Esophagus squamous epithelium (tissue), 5 donors: ENCODE results near the gene HAPLN3. TPM values are rescaled to one million over a fixed set of nuclear protein-coding genes. Genes with fewer than 3 reads are reported as not detected.

Source experiments
- DNase-seq: peaks from one replicate; lab custom pipeline; 2025; lab: John Stamatoyannopoulos, UW
- H3K27ac ChIP-seq, 4 donors: fragments of 200-600 bp; sonication (generic); one replicate each; pipeline ENCODE4 v1.5.1; 2016 to 2019; ENCODE audit warnings: mild to moderate bottlenecking in 1 of 4
- H3K27me3 ChIP-seq, 4 donors: fragments of 200-600 bp; sonication (generic); 1 replicate in 3 of 4; 2 replicates in 1 of 4; pipeline versions ENCODE4 v1.5.1 to v1.6.0; 2017 to 2021; ENCODE audit warnings: antibody characterized with exemption in 1 of 4
- H3K36me3 ChIP-seq, 3 donors: fragments of 200-600 bp; sonication (generic); one replicate each; pipeline ENCODE4 v1.5.1; 2016 to 2019
- H3K4me1 ChIP-seq, 3 donors: fragments of 200-600 bp; sonication (generic); one replicate each; pipeline ENCODE4 v1.5.1; 2017 to 2019
- H3K4me3 ChIP-seq, 4 donors: fragments of 200-600 bp; sonication (generic); 1 replicate in 3 of 4; 2 replicates in 1 of 4; pipeline ENCODE4 v1.5.1; 2016 to 2019; ENCODE audit warnings: mild to moderate bottlenecking in 2 of 4, moderate library complexity in 1 of 4
- H3K9me3 ChIP-seq, 3 donors: fragments of 200-600 bp; sonication (generic); one replicate each; pipeline ENCODE4 v1.5.1; 2016 to 2019
- POLR2A ChIP-seq, 4 donors: fragments of 450-650 bp; IDR thresholded peaks; one replicate each; pipeline ENCODE4 v1.6.1; 2017; ENCODE audit warnings: antibody characterized with exemption in 4 of 4, mild to moderate bottlenecking in 4 of 4, moderate library complexity in 3 of 4
- WGBS, 2 donors: methylation state at CpG; one replicate each; pipeline ENCODE4 v1.1.5; 2018; 5-methylcytosine and 5-hydroxymethylcytosine counted together
- intact Hi-C: fragments of 100-400 bp; cut with DNase I; formaldehyde crosslinking; loops from one replicate; pipeline ENCODE4 v1.15.0; 2022
- total RNA-seq, 4 donors: library from RNA; depleted of rRNA; stranded (reverse); fragments of >200 nt; gene quantifications; one replicate each; pipeline ENCODE4 v1.1.0, GENCODE V29; 2016
- TF ChIP-seq, protein P1 (sequence below), 6 experiments: fragments of 450-650 bp in 4 of 6; fragments of 200-600 bp in 2 of 6; sonication (generic) in 2 of 6; IDR thresholded peaks; one replicate each; pipeline ENCODE4 v1.5.1; 2016 to 2019; ENCODE audit warnings: antibody characterized with exemption in 6 of 6, mild to moderate bottlenecking in 4 of 6, moderate library complexity in 4 of 6
- donor health status: DM: yes; HTN: yes; CAD: no.

The HAPLN3 gene
- total RNA-seq, 4 donors from 2014 or later, result 3.1 to 9.4 (median 7.8) TPM

GRCh38 chr15:88860212-88860611, 35.1 kb downstream of the HAPLN3 start:
- H3K27ac ChIP-seq, result no peak overlapping the region
- H3K4me1 ChIP-seq, result no peaks in the 10 kb centered on the region
- peaks cover 0 to 3% (median 0%) of the 10 kb centered on the region in 4 donors for H3K27me3 ChIP-seq
- no peak overlapping the region for H3K4me3 ChIP-seq
- intact Hi-C loops, result no loop called here
- WGBS, 2 donors, result 42 to 86% methylated on average over 2 to 3 of the region's 7 CpGs
- TF ChIP-seq, protein P1, sequence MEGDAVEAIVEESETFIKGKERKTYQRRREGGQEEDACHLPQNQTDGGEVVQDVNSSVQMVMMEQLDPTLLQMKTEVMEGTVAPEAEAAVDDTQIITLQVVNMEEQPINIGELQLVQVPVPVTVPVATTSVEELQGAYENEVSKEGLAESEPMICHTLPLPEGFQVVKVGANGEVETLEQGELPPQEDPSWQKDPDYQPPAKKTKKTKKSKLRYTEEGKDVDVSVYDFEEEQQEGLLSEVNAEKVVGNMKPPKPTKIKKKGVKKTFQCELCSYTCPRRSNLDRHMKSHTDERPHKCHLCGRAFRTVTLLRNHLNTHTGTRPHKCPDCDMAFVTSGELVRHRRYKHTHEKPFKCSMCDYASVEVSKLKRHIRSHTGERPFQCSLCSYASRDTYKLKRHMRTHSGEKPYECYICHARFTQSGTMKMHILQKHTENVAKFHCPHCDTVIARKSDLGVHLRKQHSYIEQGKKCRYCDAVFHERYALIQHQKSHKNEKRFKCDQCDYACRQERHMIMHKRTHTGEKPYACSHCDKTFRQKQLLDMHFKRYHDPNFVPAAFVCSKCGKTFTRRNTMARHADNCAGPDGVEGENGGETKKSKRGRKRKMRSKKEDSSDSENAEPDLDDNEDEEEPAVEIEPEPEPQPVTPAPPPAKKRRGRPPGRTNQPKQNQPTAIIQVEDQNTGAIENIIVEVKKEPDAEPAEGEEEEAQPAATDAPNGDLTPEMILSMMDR (IDR thresholded peaks at IDR 0.05), result no peak
- TF ChIP-seq POLR2A (IDR thresholded peaks at IDR 0.05), result no peak
- no peaks in the 10 kb centered on the region for H3K9me3 ChIP-seq
- H3K36me3 ChIP-seq, result no peaks in the 10 kb centered on the region
- no peak for DNase-seq

- WGBS, 2 donors, result 56 to 60% methylated on average over 6 to 7 of the region's 7 CpGs
- Histone ChIP-seq H3K4me3 (no peak overlapping the region), H3K27me3 (peaks cover 0 to 10% (median 0%) of the 10 kb centered on the region in 4 donors), H3K4me1 (no peaks in the 10 kb centered on the region), H3K9me3 (no peaks in the 10 kb centered on the region), H3K27ac (no peak overlapping the region), H3K36me3 (no peaks in the 10 kb centered on the region)
- no peak for TF ChIP-seq POLR2A (IDR thresholded peaks at IDR 0.05)
- TF ChIP-seq, protein P1 (IDR thresholded peaks at IDR 0.05), result no peak
- intact Hi-C loops, result no loop called here
- no peak for DNase-seq
Measured at GRCh38 chr15:88859550-88859949, 35.8 kb downstream of the HAPLN3 start.

- Histone ChIP-seq H3K9me3 (no peaks in the 10 kb centered on the region), H3K36me3 (no peaks in the 10 kb centered on the region), H3K27me3 (peaks cover 0 to 16% (median 0%) of the 10 kb centered on the region in 4 donors), H3K4me1 (no peaks in the 10 kb centered on the region), H3K4me3 (no peak overlapping the region), H3K27ac (no peak overlapping the region)
- TF ChIP-seq, protein P1 (IDR thresholded peaks at IDR 0.05), result no peak
- no peak for TF ChIP-seq POLR2A (IDR thresholded peaks at IDR 0.05)
- intact Hi-C loops, result no loop called here
- no peak for DNase-seq
- WGBS, 2 donors, result 97 to 100% methylated on average over 3 to 5 of the region's 11 CpGs
Measured at GRCh38 chr15:88858934-88859333, 36.4 kb downstream of the HAPLN3 start.

- no peaks in the 10 kb centered on the region for H3K9me3 ChIP-seq
- H3K36me3 ChIP-seq, result no peaks in the 10 kb centered on the region
- no peak overlapping the region for H3K4me3 ChIP-seq
- no peaks in the 10 kb centered on the region for H3K4me1 ChIP-seq
- DNase-seq, result no peak
- TF ChIP-seq POLR2A (IDR thresholded peaks at IDR 0.05), result no peak
- TF ChIP-seq, protein P1 (IDR thresholded peaks at IDR 0.05), result no peak
- intact Hi-C loops, result no loop called here
- H3K27ac ChIP-seq, result no peak overlapping the region
- peaks cover 0 to 34% (median 0%) of the 10 kb centered on the region in 4 donors for H3K27me3 ChIP-seq
Measured at GRCh38 chr15:88852476-88852875, 42.9 kb downstream of the HAPLN3 start.

DNA sequence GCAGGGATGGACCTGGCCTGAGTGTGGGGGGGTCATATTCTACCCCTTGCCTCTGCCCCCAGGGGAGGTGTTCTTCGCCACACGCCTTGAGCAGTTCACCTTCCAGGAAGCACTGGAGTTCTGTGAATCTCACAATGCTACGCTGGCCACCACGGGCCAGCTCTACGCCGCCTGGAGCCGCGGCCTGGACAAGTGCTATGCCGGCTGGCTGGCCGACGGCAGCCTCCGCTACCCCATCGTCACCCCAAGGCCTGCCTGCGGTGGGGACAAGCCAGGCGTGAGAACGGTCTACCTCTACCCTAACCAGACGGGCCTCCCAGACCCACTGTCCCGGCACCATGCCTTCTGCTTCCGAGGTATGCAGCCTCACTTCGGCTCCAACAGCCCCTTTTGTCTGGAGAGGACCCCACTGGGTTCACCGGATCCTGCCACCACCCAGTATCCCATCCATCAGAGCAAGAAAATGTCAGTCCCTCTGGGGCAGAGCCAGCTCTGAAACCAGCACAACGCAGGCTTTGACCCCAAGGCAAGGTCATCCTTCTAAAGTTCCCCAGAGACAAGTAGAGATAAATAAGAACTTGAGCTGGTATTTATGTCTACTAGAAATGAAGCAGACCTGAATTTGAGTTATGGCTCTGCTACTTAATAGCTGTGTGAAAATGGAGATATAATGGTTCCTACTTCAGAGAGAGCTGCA, 45.8 kb downstream of the HAPLN3 start:
- WGBS, 2 donors, result 46 to 74% methylated on average over 3 to 18 of the region's 22 CpGs
- H3K27me3 ChIP-seq, result peaks cover 0 to 27% (median 0%) of the 10 kb centered on the region in 4 donors
- no peak overlapping the region for H3K4me3 ChIP-seq
- no peak overlapping the region for H3K27ac ChIP-seq
- intact Hi-C loops, result no loop called here
- DNase-seq, result no peak
- H3K36me3 ChIP-seq, result no peaks in the 10 kb centered on the region
- no peaks in the 10 kb centered on the region for H3K9me3 ChIP-seq
- no peaks in the 10 kb centered on the region for H3K4me1 ChIP-seq
- TF ChIP-seq, protein P1 (IDR thresholded peaks at IDR 0.05), result no peak
- TF ChIP-seq POLR2A (IDR thresholded peaks at IDR 0.05), result no peak
